Skeletal muscle cell (primary cell): ENCODE results near the gene LRP1.
A peak's percentile ranks its signal among the peaks of the same experiment; 100 is the strongest.
"Not testable (repeated sequence)": the region's sequence is repeated elsewhere in the genome, so short reads cannot be mapped to it uniquely, and the experiment has no call there.

Experiments used
- DNase-seq: peaks from one replicate; pipeline ENCODE4 v3.0.0-alpha.2; 2010; ENCODE audit warnings: low read depth
- H3K4me3 ChIP-seq: 2 replicates; pipeline ENCODE4 v1.5.1; 2011; ENCODE audit warnings: low read depth, mild to moderate bottlenecking, control low read depth, low read length, moderate library complexity

LRP1 gene

DNA sequence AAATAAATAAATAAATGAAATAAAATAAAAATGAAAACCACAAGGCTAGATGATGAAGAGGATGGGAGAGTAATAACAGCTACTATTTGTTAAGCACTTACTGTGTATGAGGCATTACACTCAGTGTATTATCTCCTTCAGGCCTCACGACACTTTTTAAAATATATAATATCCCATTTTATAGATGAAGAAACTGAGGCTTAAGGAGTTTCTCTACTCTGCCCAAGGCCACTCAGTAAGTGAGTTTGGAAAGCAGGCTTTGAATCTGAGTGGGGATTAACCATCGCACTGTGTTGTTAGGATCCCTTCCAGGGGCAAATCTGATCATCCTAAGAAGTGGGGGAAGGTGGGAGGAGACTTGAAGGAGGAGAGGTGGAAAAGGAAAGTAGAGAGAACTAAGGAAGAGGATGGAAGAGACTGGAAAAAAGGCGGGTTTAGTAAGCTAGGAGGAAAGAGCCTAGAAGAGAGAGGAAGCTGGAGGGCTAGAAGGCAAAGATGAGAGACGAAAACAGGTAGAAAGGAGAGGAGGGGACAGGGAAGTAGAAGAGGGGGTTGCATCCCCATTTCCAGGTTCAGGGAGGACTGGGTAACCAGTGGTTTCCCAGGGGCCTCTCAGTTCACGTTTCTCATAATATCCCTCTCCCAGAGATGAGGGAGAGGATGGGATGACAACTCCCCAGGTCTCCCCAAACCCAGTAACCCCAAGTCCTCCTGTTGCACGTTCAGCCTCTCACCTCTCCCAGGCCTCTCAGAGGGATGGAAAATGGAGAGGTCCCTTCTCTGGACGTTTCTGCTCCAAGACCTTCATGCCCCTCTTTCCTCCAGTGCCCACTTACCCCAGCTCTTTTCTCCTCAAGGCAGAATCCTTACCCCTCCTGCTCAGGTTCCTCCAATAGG, 18.8 kb upstream of the LRP1 start:
- peak overlapping the region; percentile 76 for H3K4me3 ChIP-seq

DNA sequence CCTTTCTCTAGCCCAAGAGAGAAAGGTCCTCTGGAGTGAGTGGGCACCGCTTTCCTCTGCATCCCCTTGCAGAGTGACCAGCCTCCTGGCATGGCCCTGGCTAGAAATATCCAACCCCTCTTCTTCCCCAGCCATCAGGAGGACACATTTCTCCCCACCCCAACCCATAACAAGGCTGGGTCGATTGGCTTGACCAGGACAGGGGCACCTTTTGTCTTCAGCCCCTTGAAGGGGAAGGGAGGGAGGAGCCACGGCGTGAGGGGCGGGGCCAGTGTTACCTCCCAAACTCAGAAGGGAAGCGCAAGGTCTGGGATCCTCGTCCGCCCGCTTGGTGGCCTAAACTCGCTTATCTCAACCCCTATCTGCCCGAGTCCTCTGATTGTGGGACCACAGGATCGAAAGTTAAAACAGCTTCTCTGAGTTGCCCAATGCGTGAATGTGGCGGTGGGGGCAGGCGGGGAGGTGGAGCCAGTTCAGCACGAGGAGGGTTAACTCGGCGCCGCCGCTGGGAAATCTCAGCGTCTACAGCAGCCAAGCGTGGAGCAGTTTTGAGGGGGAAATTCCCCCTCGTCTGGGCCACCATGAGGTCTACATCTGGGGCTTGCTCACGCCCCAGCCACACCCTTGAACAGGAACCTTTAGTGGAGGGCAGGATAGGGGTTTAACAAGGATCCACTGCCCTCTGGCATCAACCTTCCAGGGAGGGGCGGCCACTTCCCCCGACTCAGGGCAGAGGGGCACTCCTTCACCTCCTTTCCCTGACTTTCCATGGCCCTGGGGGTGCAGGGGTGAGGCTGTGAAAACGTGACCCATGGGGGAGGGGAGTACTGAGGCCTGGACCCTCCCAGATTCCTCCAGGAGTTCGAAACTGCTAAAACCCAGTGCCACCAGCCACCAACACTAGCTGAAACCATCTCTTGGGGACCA, 17.9 kb upstream of the LRP1 start:
- DNase-seq, result no peak
- peak overlapping the region; percentile 76 for H3K4me3 ChIP-seq

More for the DNA sequence above, 18.8 kb upstream of the LRP1 start:
- DNase-seq, result no peak

DNA sequence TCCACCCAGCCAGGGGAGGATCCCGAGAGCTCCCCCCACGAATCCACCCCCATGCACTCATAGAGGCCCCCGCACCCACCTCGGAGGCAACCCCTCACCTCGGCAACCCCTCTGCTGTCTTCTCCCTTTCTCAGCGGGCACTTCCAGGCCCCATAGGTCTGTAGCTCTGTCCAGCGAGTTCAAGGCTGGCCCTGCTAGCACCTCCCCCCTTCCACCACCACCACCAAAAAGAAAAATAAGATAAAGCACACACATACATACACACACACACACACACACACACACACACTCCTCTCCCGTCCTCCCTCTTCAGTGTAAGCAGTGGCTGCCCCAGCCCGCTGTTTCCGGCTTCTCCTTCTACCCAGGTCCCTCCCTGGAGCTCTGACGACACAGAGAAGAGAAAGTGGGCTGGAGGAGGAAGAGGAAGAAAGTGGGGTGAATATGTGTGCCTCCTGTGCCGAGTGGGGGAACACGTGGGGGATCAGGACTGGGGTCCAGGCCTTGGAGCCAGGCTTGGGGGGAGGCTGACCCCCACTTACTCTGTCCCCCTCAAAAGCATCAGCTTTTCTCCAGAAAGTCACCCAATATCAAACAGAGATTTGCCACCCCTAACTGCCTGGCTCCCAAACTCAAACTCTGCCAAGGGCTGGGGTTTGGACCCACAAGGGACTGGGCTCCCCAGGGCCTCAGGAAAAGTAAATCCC, 17.1 kb upstream of the LRP1 start, which contains the start of gene STAT6:
Gene STAT6, minus strand, starts transcription at position 332 of the 704 bp plus-strand sequence. CDS start 3,084 bp downstream, outside the sequence.
- peak; percentile 74 for DNase-seq
- H3K4me3 ChIP-seq, result peak within 1 kb of the TSS; percentile 76

DNA sequence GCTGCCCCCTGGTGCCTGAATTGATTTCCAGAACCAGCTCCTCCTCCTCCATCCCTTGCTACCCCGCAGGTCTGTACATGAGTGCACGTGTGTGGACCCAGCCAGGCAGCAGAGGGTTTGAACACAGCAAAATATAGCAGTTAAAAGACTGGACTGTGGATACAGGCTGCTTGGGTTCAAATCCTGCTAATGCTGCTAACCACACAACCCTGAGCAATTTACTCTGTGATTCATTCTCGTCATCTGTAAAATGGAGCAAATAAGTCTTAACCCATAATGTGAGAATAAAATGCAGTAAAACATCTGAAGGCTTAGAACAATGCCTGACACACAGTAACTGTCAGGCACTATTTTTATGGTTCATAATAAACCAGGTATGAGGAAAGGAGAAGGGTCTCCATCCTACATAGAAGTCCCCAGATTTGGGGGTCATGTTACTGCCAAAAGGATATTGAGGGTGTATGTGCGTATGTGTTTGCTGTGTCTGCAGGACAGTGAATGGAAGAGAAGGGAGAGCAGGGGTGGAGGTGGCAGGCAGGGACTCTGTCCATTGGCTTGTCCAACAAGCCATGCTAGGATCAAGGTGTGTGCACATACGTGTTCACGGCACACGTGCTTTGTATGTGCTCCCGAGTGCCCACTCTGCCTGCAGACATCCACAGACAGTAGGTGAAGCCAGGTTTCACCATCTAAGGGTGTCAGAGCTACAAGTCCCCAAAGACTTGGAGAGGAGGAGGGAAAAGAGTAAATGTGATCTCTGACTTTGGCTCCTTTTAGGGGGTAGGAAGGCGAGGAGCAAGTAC, 15.6 kb upstream of the LRP1 start:
- no peak for DNase-seq
- H3K4me3 ChIP-seq, result peak overlapping the region; percentile 76

DNA sequence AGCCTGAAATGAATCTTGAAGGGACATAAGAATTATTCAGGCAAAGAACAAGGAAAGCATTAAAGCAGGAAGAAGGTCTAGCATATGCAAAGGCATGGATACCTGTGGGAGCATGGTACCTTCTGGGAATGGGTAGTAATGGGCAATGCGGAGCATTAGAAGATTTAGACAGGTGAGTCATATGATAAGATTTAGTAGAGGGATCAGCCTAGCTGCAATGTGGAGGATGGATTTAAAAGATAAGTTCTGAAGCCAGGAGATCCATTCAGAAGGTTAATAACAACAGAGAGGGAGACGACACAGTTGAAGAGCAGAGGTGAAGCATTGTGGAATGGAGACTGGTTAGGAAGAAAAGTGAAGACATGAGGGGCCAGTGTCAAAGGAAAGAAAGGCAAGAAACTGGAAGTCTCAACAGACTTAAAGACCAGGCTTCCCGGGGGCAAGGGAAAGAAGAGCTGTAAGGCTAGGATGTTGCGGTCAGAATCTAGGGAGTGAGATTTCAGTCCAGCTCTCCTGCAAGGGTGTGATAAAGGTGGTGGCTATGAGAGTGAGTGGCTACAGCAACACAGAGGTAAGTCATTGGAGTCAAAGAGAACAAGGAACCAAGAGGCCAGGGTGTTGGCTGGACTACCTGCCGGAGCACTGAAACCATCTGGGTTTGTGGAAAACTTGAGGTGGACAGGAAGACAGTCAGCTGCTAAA, 11.6 kb upstream of the LRP1 start:
- DNase-seq, result no peak
- no peak overlapping the region for H3K4me3 ChIP-seq

DNA sequence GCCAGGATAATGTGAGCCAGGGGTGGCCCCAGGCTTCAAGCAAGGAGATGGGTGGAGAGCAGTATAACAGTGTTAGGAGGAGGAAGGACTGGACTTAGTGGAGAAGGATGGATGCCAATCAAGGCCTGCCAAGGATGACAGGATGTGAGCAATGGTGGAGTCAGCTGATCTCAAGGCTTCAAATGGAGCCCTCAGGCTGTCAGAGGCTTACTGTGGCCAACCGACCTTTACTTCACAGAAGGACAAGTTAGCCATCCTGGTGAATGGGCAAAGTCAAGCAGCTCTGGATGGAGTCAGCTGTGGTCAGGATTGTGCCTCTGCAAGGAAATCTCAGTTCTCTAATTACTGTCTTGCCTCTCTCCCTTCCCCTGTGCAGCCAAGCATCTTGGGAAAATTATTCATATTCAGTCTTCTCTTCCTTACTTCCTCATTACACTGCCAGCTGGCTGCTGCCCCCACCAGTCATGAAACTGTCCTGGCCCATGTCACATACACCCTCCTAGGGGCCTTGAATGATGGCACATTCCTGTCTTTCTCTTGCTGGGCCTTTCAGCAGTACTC, 9.5 kb upstream of the LRP1 start:
- H3K4me3 ChIP-seq, result no peak overlapping the region
- DNase-seq, result no peak

DNA sequence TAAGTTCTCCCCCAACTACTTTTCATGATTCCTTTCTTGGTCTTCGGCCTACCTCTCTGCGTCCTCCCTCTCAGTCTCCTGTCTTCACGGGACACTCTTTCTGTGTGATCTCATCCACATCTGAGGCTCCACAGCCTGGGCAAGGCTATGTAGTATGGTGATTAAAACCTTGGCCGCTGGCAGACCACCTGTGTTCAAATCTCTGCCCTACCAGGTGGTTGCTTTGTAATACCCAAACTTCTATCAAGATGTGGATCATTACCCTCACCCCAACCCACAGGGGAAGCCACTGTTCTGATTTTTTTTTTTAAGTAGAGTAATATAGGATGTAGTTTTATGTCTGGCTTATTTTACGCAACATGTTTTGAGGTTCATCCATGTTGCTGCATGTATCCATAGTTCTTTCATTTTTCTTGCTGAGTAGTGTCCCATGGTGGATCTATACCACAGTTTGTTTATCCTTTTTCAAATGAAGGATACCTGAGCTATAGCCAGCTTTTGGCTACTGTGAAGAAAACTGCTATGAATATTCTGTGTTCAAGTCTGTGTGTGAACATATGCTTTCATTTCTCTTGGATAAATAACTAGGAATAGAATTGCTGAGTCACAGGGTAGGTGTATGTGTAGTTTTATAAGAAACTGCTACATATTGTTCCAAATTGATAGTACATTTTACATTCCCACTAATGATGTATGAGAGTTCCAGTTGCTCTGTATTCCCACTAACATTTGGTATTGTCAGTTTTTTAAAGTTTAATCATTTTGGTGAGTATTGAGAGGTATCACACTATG, 8.8 kb upstream of the LRP1 start:
- no peak overlapping the region for H3K4me3 ChIP-seq
- DNase-seq, result no peak

DNA sequence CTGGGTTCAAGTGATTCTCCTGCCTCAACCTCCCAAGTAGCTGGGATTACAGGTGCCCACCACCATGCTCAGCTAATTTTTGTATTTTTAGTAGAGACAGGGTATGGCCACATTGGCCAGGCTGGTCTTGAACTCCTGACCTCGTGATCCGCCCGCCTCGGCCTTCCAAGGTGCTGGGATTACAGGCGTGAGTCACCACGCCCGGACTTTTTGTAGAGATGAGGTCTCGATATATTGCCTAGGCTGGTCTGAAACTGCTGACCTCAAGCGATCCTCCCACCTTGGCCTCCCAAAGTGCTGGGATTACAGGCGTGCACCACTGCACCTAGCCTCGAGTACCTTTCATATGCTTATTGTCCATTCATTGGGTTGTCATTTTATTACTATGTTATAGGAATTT, 7.6 kb upstream of the LRP1 start:
- H3K4me3 ChIP-seq, DNase-seq: not testable (repeated sequence)

DNA sequence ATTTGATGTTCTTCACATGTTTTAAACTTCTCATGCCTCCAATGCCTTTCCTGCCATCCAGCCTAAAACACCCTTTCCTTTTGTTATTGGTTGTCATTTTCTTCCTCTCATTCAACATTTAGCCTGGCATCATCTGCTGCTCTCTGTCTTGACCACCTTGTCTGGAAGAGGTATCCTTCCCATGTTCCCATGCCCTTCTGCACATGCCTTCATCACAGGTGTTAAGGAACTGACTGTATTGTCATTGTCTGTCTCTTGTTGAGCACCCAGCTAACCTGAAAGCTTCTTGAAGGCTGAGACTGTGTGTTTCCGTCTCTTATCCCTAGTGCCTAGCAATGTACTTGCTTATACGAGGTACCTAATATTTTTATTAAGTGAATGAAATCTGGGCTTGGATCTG, 4.5 kb upstream of the LRP1 start:
- DNase-seq, result no peak
- H3K4me3 ChIP-seq, result no peak overlapping the region

DNA sequence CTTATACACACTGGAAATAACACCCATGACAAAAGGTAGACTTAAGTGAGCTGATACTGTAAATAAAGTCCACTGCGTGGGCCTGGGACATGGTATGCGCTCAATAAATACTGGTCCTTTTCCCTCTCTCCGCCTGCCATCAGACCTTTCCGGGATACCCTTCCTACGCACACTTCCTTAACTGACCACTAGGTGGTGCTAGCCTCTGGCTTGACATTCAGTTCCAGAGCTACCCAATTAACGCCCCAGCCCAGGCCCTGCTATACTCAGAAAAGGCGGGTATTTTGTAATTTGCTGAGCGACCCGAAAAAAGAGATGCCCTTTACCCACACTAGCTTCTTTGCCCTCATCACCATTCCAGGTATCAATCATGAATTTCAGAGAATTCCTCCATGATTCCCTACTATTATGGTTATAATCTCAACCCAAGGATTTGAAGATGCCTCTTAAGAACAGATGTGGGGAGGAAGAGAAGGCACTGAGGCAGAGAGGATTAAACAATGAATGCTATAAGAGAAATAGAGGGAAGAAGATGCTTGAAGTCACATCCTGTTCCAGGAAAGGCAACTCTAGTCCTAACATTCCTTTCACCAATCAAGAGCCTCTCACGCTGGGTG, 3.9 kb upstream of the LRP1 start:
- H3K4me3 ChIP-seq, result no peak overlapping the region

DNA sequence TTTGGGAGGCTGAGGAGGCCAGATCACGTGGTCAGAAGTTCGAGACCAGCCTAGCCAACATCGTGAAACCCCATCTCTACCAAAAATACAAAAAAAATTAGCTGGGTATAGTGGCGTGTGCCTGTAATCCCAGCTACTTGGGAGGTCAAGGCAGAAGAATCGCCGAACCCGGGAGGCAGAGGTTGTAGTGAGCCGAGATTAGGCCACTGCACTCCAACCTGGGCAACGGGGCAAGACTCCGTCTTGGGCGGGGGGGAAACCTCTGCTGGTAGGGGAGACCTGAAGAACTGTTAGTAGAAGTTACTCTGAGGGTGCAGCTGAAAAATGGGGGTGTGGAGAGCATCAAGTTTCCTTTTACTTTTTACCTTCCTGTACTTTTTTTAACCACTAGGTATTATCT, 2.2 kb upstream of the LRP1 start:
- H3K4me3 ChIP-seq, result no peak overlapping the region
- DNase-seq, result no peak

More for the DNA sequence above, 3.9 kb upstream of the LRP1 start:
- no peak for DNase-seq

DNA sequence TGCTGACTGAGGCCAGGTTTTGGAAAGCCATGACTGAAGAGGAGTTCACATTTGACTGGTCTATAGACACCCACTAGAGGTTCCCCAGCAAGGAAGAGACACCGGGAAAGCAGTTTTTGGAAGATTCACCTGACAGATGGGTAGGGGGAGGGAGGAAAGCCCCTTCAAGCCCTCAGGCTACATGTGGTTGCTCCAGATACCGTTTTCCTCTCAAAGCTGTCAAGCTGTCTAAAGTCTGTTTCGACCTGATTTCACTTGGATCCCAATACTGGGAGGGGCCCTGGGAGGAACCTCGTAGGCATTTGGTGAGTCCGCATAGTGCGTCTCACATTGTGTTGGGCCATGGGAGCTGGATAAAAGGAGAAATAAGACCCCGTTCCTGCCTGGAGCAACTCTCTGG, 1.7 kb upstream of the LRP1 start:
- DNase-seq, result no peak
- no peak overlapping the region for H3K4me3 ChIP-seq

DNA sequence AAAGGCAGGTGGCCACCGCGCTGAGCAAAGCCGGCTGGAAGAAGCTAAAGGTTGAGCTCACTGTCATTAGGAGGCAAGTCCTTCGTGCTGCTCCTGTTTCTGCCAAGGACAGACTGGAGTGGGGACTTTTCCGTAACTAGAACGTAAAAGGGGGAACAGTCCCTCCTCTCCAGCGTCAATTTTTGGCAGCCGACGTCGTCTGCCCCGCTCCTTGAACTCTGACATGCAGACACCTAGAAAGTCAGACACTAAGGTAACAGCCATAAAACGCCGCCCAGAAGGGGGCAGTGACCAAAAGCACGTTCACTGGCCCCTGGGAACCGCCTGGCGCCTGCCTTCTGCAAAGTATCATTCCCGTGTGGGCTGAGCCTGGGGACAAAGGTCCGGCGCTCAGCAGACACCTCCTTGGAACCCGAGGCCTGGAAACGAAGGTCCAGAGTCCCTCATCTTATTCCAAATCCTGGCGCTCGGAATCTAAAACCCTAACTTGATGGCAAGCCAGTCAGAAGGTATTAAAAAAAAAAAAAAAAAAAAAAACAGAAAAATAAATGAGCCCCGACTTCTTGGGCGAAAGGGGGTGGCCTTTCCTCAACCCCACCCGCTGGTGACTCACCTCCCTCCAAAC, 1.1 kb upstream of the LRP1 start:
- peak overlapping the region; percentile 94 for H3K4me3 ChIP-seq
- no peak for DNase-seq

DNA sequence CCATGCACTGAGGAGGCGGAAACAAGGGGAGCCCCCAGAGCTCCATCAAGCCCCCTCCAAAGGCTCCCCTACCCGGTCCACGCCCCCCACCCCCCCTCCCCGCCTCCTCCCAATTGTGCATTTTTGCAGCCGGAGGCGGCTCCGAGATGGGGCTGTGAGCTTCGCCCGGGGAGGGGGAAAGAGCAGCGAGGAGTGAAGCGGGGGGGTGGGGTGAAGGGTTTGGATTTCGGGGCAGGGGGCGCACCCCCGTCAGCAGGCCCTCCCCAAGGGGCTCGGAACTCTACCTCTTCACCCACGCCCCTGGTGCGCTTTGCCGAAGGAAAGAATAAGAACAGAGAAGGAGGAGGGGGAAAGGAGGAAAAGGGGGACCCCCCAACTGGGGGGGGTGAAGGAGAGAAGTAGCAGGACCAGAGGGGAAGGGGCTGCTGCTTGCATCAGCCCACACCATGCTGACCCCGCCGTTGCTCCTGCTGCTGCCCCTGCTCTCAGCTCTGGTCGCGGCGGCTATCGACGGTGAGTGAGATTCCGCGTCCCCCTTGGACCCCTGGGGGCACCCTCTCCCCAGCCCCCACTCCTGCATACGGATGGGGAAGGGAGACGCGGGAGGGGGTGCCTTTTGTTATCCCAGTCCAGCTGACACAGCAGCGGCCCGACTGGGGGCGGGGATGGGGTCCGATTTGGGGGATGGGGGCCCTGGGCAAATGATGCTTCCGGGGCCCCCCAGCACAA, 400 bp downstream of the LRP1 start:
- peak overlapping the region; percentile 94 for H3K4me3 ChIP-seq
- DNase-seq, result no peak

DNA sequence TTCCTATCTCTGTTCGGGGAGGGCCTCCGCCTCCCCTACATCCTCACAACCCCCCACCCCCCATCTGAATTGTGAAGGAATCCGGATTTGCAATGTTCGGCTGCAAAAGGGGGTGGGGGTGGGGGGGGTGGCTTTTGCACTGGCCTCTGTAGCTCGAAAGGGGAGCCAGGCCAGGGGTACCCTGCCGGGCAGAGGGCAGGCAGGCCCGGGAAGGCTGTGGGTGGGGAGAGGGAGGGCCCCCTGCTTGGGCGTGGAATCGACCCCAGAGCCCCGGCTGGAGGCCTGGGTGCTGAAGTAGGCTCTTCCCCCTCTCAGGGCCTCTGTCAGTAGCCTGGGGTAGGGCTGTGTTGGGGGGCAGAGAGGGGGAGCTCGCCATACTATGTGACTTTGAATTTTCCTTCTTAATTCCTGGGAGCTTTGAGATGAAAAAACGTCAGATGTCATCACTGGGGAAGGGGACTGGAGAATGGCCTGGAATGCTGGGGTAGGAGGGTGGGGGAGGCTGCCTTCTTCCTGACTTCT, 1.1 kb downstream of the LRP1 start:
- no peak for DNase-seq
- H3K4me3 ChIP-seq, result peak overlapping the region; percentile 94

DNA sequence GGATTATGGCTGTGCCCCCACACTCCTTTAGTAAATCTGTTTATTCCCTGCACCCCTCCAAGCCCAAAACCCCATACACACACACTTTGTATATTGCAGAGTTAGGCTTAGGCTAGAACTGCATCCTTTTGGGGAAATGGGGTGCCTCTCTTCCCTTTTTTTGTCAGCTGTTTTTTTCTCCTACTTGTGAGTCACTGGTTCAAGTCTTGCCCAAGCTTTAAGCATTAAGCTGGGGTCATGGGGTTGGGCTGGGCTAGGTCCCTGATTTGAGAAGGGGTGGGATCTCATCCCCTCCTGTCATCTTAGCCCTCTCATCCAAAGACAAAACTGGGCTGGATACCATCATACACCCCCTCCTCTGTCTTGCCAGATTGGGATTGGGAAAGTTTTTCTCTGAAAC, 1.6 kb downstream of the LRP1 start:
- DNase-seq, result no peak
- peak overlapping the region; percentile 94 for H3K4me3 ChIP-seq
